ENCODE data around the gene NBAS.

The NBAS gene

DNA sequence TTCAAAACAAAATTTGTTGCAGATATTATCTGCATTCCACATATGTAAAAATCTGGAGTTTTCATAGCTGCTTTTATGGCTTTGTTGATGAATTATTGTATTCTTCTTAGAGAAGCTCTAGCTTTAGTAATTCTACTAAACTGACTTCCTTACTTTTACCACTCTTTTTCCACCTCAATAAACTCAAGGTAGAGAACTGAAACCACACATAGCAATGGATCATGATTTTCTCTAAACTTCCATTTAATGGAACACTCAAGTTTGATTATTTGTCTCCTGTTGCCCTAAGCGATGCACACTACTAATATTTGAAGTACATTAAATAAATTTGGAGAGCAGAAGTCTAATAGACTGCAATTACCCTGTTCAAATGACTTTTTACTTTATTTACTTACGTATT lies 192.0 kb downstream of the NBAS start:
- Histone ChIP-seq H3K4me2 (ENCODE audit: low read length) (no peak overlapping the region), H3K27ac (ENCODE audit: low read depth, low read length, poor library complexity, severe bottlenecking) (no peak overlapping the region), H3K9ac (ENCODE audit: low read length) (no peak overlapping the region), H3F3A (ENCODE audit: insufficient read depth, low read length) (no peaks in the 10 kb centered on the region), H4K20me1 (ENCODE audit: insufficient read depth, low read length) (no peaks in the 10 kb centered on the region), H3K4me3 (ENCODE audit: low read depth, low read length, poor library complexity, severe bottlenecking) (no peak overlapping the region), H3K79me2 (ENCODE audit: insufficient read depth, low read length) (no peaks in the 10 kb centered on the region), H3K9me2 (ENCODE audit: low read depth, low read length) (no peaks in the 10 kb centered on the region), H3K27me3 (ENCODE audit: insufficient read depth, low read length) (no peaks in the 10 kb centered on the region), H2AFZ (ENCODE audit: low read length) (no peak overlapping the region), H3K4me1 (ENCODE audit: insufficient read depth, low read length, severe bottlenecking) (no peaks in the 10 kb centered on the region), H3K36me3 (ENCODE audit: insufficient read depth, low read length) (0 out of 2 replicates have a peak, but pooled peaks cover 12% of the 10 kb centered on the region), H3K9me3 (ENCODE audit: low read length) (no peaks in the 10 kb centered on the region)
- TF ChIP-seq EZH2 (IDR thresholded peaks at IDR 0.05; ENCODE audit: borderline replicate concordance, low read length), result no peak
- TF ChIP-seq, protein P1, sequence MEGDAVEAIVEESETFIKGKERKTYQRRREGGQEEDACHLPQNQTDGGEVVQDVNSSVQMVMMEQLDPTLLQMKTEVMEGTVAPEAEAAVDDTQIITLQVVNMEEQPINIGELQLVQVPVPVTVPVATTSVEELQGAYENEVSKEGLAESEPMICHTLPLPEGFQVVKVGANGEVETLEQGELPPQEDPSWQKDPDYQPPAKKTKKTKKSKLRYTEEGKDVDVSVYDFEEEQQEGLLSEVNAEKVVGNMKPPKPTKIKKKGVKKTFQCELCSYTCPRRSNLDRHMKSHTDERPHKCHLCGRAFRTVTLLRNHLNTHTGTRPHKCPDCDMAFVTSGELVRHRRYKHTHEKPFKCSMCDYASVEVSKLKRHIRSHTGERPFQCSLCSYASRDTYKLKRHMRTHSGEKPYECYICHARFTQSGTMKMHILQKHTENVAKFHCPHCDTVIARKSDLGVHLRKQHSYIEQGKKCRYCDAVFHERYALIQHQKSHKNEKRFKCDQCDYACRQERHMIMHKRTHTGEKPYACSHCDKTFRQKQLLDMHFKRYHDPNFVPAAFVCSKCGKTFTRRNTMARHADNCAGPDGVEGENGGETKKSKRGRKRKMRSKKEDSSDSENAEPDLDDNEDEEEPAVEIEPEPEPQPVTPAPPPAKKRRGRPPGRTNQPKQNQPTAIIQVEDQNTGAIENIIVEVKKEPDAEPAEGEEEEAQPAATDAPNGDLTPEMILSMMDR (IDR thresholded peaks at IDR 0.05; ENCODE audit: low read length), result no peak

DNA sequence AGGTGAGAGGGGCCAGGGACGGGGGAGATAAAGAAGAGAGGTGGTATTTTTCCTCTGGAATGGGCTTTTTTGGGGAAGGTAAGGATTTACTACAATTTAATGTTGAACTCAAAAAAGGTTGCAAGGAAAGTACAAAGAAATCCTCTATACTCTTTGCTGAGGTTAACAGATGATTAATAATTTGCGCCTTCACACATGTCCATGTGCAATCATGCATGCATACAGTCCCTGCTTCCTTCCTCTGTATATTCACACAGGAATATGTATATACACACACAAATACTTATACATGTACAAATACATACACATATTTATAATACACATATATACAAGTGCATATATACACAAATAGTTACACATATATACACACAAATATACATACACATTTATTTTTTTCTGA lies 193.4 kb downstream of the NBAS start:
- Histone ChIP-seq H3K9me3 (ENCODE audit: low read length) (no peaks in the 10 kb centered on the region), H3K4me2 (ENCODE audit: low read length) (no peak overlapping the region), H4K20me1 (ENCODE audit: insufficient read depth, low read length) (no peaks in the 10 kb centered on the region), H3K79me2 (ENCODE audit: insufficient read depth, low read length) (no peaks in the 10 kb centered on the region), H3K4me1 (ENCODE audit: insufficient read depth, low read length, severe bottlenecking) (no peaks in the 10 kb centered on the region), H3K4me3 (ENCODE audit: low read depth, low read length, poor library complexity, severe bottlenecking) (no peak overlapping the region), H3K9ac (ENCODE audit: low read length) (no peak overlapping the region), H2AFZ (ENCODE audit: low read length) (no peak overlapping the region), H3K27ac (ENCODE audit: low read depth, low read length, poor library complexity, severe bottlenecking) (no peak overlapping the region), H3K36me3 (ENCODE audit: insufficient read depth, low read length) (0 out of 2 replicates have a peak, but pooled peaks cover 3% of the 10 kb centered on the region), H3K27me3 (ENCODE audit: insufficient read depth, low read length) (no peaks in the 10 kb centered on the region), H3K9me2 (ENCODE audit: low read depth, low read length) (no peaks in the 10 kb centered on the region), H3F3A (ENCODE audit: insufficient read depth, low read length) (no peaks in the 10 kb centered on the region)
- no peak for TF ChIP-seq EZH2 (IDR thresholded peaks at IDR 0.05; ENCODE audit: borderline replicate concordance, low read length)
- TF ChIP-seq, protein P1 (IDR thresholded peaks at IDR 0.05; ENCODE audit: low read length), result no peak

DNA sequence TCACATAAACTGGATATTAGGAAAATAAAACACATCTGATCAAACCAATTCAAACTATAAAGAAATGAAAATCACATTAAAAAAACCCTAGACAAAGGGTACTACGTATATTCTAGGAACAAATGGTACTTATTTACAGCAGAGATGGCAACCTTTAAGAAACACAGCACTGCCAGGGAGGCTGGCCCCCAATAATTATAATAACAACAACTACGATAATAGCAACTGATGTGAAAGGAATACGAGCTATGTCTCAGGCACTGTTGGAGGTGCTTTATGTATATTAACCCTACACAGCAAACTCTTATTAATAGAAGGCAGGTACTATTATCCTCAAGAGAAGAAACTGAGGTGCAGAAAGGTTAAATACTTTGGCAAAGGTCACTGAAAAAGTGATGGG lies 193.9 kb downstream of the NBAS start:
- no peak overlapping the region for H3K27ac ChIP-seq (ENCODE audit: low read depth, low read length, poor library complexity, severe bottlenecking)
- no peaks in the 10 kb centered on the region for H4K20me1 ChIP-seq (ENCODE audit: insufficient read depth, low read length)
- H3K4me2 ChIP-seq (ENCODE audit: low read length), result no peak overlapping the region
- H3F3A ChIP-seq (ENCODE audit: insufficient read depth, low read length), result no peaks in the 10 kb centered on the region
- H2AFZ ChIP-seq (ENCODE audit: low read length), result no peak overlapping the region
- no peak overlapping the region for H3K9ac ChIP-seq (ENCODE audit: low read length)
- no peaks in the 10 kb centered on the region for H3K9me3 ChIP-seq (ENCODE audit: low read length)
- no peaks in the 10 kb centered on the region for H3K36me3 ChIP-seq (ENCODE audit: insufficient read depth, low read length)
- H3K79me2 ChIP-seq (ENCODE audit: insufficient read depth, low read length), result no peaks in the 10 kb centered on the region
- H3K4me1 ChIP-seq (ENCODE audit: insufficient read depth, low read length, severe bottlenecking), result no peaks in the 10 kb centered on the region
- no peak overlapping the region for H3K4me3 ChIP-seq (ENCODE audit: low read depth, low read length, poor library complexity, severe bottlenecking)
- H3K27me3 ChIP-seq (ENCODE audit: insufficient read depth, low read length), result no peaks in the 10 kb centered on the region
- H3K9me2 ChIP-seq (ENCODE audit: low read depth, low read length), result no peaks in the 10 kb centered on the region
- TF ChIP-seq EZH2 (IDR thresholded peaks at IDR 0.05; ENCODE audit: borderline replicate concordance, low read length), result no peak
- TF ChIP-seq, protein P1 (IDR thresholded peaks at IDR 0.05; ENCODE audit: low read length), result no peak

Measured in OCI-LY1 (cell line).